Stimulated activated naive CD8-positive, alpha-beta T cell treated with anti-CD3 and anti-CD28 coated beads, Interleukin-15, Interleukin-2, amounts not matched to agents 100 U/mL and 50 U/mL, for 24 hours (primary cell): ENCODE data around the gene PSMD13.
A peak's percentile ranks its signal among the peaks of the same experiment; 100 is the strongest.
"Not testable (repeated sequence)": the region's sequence is repeated elsewhere in the genome, so short reads cannot be mapped to it uniquely, and the experiment has no call there.

Source experiments
- ATAC-seq: fragments of 150-1000 bp; cut with Tn5 transposase; one replicate; pipeline ENCODE4 v1.10.0; 2021
- DNase-seq: peaks from one replicate; pipeline ENCODE4 v3.0.0; 2021

PSMD13 gene

DNA sequence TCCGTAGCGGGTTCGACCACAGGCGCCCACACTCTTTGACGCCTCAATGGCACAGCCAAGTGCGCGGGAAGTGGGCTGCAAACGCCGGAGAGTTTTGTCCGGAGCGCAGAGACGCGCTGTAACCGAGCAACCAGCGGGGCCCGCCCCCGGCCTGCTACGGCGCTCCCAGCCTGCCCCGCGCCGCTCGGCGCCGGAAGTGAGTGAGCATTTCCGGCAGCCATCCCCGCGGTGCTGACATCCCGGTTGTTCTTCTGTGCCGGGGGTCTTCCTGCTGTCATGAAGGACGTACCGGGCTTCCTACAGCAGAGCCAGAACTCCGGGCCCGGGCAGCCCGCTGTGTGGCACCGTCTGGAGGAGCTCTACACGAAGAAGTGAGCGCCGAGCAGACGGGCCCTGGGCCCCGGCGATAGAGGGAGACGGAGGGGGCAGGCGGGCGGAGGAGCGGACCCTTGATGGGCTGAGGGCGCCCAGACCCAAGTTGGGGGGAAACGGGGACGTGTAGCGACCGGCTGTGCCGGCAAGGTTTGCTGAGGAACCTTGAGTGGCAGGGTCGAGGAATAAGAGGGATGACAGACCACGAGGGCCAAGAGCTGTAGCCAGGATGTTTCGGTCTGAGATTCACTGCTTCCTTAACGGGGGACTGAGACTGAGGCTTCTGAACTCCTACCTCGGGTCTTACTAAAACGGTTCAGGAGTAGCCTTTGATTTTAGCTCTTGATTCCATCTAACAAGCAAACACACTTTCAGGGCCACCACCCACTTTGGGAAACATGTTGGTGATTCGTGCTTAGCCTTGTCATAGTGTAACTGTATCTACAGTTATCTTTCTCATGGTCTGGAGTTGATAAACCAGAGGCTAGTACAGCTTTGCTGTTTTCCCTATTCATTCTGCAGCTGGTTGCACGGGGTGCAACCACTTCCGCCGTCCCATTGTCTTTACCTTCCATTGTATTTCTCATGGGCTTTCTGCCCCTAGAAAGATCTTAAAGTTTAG, at the start of gene PSMD13:
TSS of gene PSMD13 (plus strand) at position 203 of the 994 bp plus-strand sequence. CDS start at position 277, 74 bp downstream.
- ATAC-seq, result peak; percentile 86
- DNase-seq, result peak; percentile 93

DNA sequence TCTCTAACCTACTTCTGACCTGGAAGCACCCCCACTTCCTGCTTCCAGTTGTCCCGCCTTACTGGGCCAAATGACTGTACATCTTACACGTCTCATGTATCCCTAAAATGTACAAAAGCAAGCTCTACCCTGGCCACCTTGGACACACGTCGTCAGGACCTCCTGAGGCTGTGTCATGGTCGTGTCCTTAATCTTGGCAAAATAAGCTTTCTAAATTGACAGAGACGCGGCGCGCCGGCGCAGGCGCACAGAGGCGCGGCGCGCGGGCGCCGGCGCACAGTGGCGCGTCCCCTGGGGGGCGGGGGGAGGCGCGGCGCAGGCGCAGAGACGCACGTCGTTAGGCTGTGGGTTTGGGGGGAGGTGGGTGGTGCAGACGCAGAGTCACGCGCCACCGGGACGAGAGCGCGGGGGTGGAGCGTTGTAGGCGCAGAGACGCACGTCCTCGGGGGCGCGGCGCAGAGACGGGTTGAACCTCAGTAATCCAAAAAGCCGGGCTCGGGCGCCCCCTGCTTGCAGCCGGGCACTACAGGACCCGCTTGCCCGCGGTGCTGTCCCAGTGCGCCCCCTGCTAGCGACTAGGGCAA, 47.5 kb upstream of the PSMD13 start:
- DNase-seq, result peak; percentile 2
- ATAC-seq, result not testable (repeated sequence)

- DNase-seq, result peak; percentile 48
- peak; percentile 87 for ATAC-seq
Measured at GRCh38 chr11:189843-190311, 46.9 kb upstream of the PSMD13 start.

GRCh38 chr11:190546-190945, 46.2 kb upstream of the PSMD13 start:
- DNase-seq, ATAC-seq: not testable (repeated sequence)

GRCh38 chr11:191490-192478, 45.0 kb upstream of the PSMD13 start:
- ATAC-seq (peak; percentile 55), DNase-seq (peak; percentile 45)

DNA sequence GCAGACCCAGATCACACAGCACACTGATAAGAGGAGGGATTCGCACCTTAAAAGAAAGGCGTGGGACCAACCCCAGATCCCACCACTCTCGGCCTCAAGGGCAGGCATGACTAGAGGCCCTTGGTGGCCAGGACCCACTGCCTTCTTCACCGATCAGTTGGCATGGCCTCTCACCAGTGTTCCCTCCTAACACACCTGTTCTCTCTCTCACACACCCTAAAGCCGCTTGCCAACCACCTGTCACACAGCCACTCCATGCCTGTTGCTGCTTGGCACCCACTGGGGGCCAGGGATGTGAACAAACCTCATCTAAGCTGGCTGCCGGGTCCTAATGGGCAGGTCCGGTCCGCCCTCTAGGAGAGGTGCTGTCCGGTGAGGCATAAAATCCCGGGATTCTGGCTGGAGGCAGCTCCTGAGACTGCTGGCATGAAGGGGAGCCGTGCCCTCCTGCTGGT, 44.1 kb upstream of the PSMD13 start, which contains the start of gene SCGB1C1:
TSS of gene SCGB1C1 (plus strand) at position 405 of the 455 bp plus-strand sequence. CDS start at position 427, 22 bp downstream.
- not testable (repeated sequence) for DNase-seq, ATAC-seq

- not testable (repeated sequence) for ATAC-seq, DNase-seq
Measured at GRCh38 chr11:193481-193880, 43.3 kb upstream of the PSMD13 start.

- no peak for ATAC-seq
- DNase-seq, result no peak
Measured at GRCh38 chr11:196786-197731, 39.7 kb upstream of the PSMD13 start.

DNA sequence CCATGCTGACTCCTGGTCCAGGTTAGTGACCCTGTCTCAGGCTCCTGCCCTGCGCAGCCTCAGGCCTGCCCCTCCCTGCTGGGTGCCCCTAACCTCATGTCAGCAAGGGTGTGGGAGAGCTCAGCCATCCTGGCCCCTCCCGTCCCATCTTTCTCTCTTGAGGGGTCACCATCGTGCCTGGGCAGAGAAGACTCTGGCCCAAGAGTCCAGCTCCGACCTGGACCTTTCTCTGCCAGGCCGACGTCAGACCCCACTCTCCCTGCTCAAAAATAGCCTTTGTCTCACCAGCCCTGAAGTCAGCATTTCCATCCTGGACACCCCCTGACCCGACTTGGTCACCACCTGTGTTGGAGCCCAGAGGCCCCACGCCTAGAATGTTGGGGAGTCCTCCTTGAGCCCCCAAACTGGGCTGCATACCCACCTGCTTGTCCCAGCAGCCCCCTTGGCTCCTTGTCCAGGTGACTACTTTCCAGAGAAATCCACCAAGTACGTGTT, 39.0 kb upstream of the PSMD13 start:
- ATAC-seq, result no peak

DNA sequence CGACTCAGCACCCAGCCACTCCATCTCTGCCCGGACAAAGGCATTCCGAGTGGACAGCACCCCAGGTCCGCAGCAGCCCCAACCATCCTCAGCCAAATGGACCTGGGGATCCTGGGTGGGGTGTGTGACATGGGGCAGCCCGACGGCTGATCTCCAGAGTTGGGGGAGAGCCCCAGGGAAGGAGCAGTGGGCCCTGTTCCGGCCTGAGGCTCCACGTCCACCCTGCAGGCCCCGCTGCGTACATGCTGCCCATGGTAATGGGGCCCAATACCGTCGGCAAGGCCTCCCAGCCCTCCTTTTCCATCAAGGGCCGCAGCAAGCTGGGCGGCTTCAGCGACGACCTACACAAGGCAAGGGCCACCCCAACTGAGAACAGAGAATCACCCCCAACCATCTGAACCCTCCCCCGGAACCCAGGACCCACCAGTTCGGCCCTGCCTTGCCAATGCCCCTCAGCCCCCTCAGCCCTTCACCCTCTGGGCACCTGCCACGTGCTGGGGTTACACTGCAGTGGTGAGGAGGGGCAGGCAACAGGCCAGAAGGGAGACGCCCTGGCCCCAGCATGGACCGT, 38.5 kb upstream of the PSMD13 start:
- DNase-seq (no peak), ATAC-seq (no peak)

More for the DNA sequence above, 39.0 kb upstream of the PSMD13 start:
- no peak for DNase-seq

DNA sequence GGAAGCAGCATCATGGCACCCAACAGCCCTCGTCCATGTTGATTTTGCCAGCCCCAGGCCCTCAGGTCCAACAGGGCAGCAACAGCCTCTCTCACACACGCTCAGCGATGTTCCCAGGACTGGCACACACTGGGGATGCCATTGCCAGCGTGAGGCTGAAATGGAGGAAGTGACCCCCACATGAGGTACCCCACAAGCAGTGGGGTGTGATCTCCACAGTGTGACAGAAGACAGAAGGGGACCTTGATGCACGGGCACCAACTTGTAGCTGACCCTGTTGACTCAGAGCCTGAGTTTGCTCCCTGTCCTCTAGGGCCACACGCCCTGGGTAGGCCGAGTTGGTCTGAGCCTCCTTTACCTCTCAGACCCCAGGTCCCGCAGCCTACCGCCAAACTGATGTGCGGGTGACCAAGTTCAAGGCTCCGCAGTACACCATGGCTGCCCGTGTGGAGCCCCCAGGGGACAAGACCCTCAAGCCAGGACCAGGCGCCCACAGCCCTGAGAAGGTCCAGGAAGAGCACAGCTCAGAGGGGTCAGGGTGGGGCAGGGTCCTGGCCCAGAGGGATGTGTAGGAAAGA, 37.7 kb upstream of the PSMD13 start:
- ATAC-seq, result no peak

GRCh38 chr11:199782-200181, 37.0 kb upstream of the PSMD13 start:
- DNase-seq (no peak), ATAC-seq (no peak)

More for the DNA sequence above, 37.7 kb upstream of the PSMD13 start:
- DNase-seq, result no peak

DNA sequence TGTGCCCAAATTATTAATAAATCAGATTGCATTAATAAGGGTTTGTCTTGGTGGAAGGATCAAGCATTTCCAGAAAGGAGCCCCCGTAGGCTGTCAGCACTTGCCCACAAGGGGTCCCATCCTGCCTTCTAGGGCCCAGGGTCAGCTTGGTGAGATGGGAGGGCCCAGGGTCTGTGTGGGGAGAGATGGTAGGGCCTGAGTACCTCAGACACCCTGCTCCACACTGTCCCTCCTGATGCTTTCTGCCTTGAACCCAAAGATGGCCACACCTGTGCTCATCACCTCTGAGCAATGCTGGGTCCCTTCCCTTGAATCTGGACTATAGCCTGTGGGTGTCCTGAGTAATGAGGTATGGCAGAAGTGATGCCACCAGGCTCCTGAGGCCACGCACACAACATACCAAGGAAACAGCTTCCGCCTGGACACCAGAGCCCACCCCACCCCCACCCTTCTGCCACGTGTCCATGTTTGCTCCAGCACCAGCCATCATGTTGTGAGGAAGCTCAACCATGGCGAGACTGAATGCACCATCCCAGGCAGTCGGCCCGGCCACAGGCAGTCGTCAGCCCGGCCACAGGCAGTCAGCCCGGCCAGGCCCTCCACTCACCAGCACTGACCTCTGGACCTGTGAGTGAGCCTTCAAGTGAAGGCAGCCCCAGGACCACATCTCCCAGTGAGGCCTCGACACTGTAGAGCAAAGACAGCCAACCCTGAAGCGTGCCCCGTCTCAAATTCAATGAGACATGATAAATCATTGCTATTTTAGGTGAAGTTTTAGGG, 36.4 kb upstream of the PSMD13 start:
- ATAC-seq (no peak), DNase-seq (no peak)

GRCh38 chr11:201966-202365, 34.8 kb upstream of the PSMD13 start:
- DNase-seq, result no peak

GRCh38 chr11:202490-202889, 34.3 kb upstream of the PSMD13 start:
- DNase-seq, result no peak
- ATAC-seq, result no peak

More at GRCh38 chr11:201966-202365, 34.8 kb upstream of the PSMD13 start:
- peak; percentile 8 for ATAC-seq

DNA sequence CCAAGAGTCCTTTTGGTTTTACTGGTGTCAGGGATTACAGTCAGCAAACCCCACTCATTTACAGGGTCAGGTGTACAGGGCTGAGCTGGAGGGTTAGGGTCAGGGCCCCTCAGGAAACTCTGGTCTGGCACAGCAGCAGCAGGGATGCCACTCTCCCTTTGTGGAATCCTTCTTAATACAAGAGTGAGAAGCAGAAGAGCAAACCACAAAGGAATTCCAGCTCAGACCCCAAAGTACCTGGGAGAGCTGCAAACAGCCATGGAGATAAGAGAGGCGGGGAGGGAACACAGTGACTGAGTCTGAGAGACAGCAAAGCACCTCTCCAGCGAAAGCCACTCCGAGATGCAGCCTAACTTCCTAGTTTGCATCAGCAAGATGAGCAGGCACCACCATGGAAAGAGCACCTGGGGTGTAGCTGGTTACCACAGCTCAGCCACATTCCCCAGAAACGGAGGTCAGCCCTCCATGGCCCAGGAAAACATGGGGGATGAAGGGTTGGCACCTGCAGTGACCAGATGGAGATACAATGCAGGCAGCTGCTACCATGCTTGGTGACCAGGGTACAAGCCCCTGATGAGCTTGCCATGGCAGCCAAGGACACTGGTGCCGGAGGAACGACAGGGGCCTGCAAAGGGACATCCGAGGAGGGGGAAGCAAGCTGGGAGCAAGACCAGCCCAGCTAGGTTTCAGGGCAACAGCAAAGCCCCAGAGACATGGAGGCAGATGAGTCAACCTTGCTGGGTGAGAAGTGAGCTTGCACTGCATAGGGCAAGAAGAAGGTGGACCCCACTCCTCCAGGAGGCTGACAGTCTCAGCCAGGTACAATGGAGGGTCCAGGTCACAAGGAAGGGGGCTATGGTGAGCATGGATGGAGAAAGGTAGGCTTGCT, 33.5 kb upstream of the PSMD13 start:
- ATAC-seq (no peak), DNase-seq (no peak)

GRCh38 chr11:203945-204586, 32.7 kb upstream of the PSMD13 start:
- DNase-seq (no peak), ATAC-seq (no peak)
